ENCODE data around the gene ADSL.

DNA sequence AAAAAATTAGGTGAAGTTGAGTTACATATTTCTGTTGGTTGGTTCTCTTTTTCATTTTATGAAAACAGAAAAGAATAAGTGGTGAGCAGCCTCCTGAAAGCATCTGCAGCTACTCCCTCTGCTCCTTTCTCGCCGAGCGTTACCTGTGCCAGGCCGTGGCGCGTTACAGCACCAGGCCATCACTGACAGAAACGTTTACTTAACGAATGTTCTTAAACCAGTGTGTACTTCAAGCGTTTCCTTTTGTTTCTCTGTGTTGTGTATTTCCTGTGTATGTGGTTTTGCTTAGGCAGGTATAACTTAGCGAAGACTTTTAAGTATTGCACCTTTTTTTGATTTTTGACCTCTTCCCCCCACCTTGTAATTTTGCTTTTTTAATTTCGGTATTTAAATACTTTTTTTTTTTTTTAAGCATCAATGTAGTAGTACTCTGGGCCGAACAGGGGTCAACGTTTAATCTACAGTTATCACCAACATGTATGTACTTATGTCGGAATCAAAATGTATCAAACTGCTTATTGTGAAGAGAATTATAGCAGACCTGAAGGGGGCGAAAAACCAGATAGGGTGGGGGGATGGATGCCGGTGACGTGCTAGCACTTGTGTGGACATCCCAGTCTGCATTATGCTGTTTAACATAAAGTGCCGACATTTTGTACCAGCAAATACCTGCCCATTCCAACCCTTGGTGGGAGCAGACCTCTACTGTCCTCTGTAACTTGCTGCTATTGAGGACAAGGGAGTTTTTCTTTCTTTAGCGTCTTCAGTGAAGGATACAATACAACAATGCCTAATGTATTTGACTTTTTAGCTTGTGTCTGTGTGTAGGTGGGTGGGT lies 21.6 kb upstream of the ADSL start:
- TF ChIP-seq RARB (CRISPR knock-in tag; IDR thresholded peaks at IDR 0.05) (no peak), PATZ1 (CRISPR knock-in tag; IDR thresholded peaks at IDR 0.05; ENCODE audit: borderline replicate concordance) (no peak), ARNTL (CRISPR knock-in tag; IDR thresholded peaks at IDR 0.05; ENCODE audit: borderline replicate concordance, low read depth) (no peak), ZC3H10 (CRISPR knock-in tag; IDR thresholded peaks at IDR 0.05) (no peak), ZNF8 (CRISPR knock-in tag; IDR thresholded peaks at IDR 0.05) (no peak), CSRNP3 (CRISPR knock-in tag; IDR thresholded peaks at IDR 0.05) (no peak), POU6F1 (CRISPR knock-in tag; IDR thresholded peaks at IDR 0.05; ENCODE audit: borderline replicate concordance, low read depth) (no peak), ISL1 (CRISPR knock-in tag; IDR thresholded peaks at IDR 0.05) (no peak), ZNF565 (CRISPR knock-in tag; conservative IDR thresholded peaks at IDR 0.05; ENCODE audit: low read depth) (no peak), TSHZ2 (CRISPR knock-in tag; IDR thresholded peaks at IDR 0.05) (no peak), ZFP30 (CRISPR knock-in tag; IDR thresholded peaks at IDR 0.05) (no peak)
